Calu3 (cell line): Measurements from ENCODE around the gene MVD. TPM values are rescaled to one million over a fixed set of nuclear protein-coding genes. Genes with fewer than 3 reads are reported as not detected.
"Not testable (repeated sequence)": the region's sequence is repeated elsewhere in the genome, so short reads cannot be mapped to it uniquely, and the experiment has no call there.

Experiments used
- BruUV-seq: library from RNA; stranded (reverse); fragments of 400-500 nt; replicated peaks from 2 replicates; lab custom pipeline; 2021; lab: Mats Ljungman, UMichigan
- CTCF ChIA-PET: fragments of 300-600 bp; sonication (Branson Sonifier 250); formaldehyde crosslinking; loops from one replicate; lab custom pipeline; 2022; ENCODE audit warnings: antibody characterized with exemption; lab: Charles Lee
- DNase-seq: peaks from one replicate; pipeline ENCODE4 v3.0.0; 2022
- H3K27ac Mint-ChIP-seq: one replicate; pipeline ENCODE4 v1.8.0; 2022; ENCODE audit warnings: mixed read lengths; ENCODE audit not compliant: unreplicated experiment
- H3K27me3 Mint-ChIP-seq: one replicate; pipeline ENCODE4 v1.8.0; 2022; ENCODE audit warnings: mixed read lengths; ENCODE audit not compliant: unreplicated experiment
- H3K36me3 Mint-ChIP-seq: one replicate; pipeline ENCODE4 v1.8.0; 2022; ENCODE audit warnings: mild to moderate bottlenecking, moderate library complexity, mixed read lengths; ENCODE audit not compliant: insufficient read depth, unreplicated experiment
- H3K4me1 Mint-ChIP-seq: one replicate; pipeline ENCODE4 v1.8.0; 2022; ENCODE audit warnings: mild to moderate bottlenecking, low read depth, mixed read lengths; ENCODE audit not compliant: unreplicated experiment
- H3K4me3 Mint-ChIP-seq: one replicate; pipeline ENCODE4 v1.8.0; 2022; ENCODE audit warnings: mild to moderate bottlenecking, low read depth, moderate library complexity, mixed read lengths; ENCODE audit not compliant: unreplicated experiment
- H3K9me3 Mint-ChIP-seq: one replicate; pipeline ENCODE4 v1.8.0; 2022; ENCODE audit warnings: low read depth, mixed read lengths; ENCODE audit not compliant: unreplicated experiment
- CTCF ChIP-seq: fragments of 200-600 bp; IDR thresholded peaks from one replicate; pipeline ENCODE4 v1.8.0; 2022; ENCODE audit warnings: antibody characterized with exemption; ENCODE audit not compliant: unreplicated experiment
- intact Hi-C: fragments of 100-400 bp; cut with micrococcal nuclease; formaldehyde crosslinking; loops from one replicate; pipeline ENCODE4 v1.10.0; 2022; ENCODE audit not compliant: unreplicated experiment
- total RNA-seq: library from RNA; stranded (reverse); gene quantifications from 2 replicates; pipeline ENCODE4 v1.2.3, GENCODE V29; 2022

The MVD gene
- total RNA-seq, 1 experiment from 2014 or later = 152 TPM

- no peak for DNase-seq
- intact Hi-C loops = no loop called here
- no peak for TF ChIP-seq CTCF
- Mint-ChIP-seq H3K36me3 (peaks cover 34% of the 10 kb centered on the region), H3K27me3 (no peaks in the 10 kb centered on the region), H3K27ac (no peak overlapping the region), H3K4me1 (no peaks in the 10 kb centered on the region), H3K9me3 (no peaks in the 10 kb centered on the region), H3K4me3 (no peak overlapping the region)
- CTCF ChIA-PET = no interaction called here
- BruUV-seq = no TSS peak
Observed at GRCh38 chr16:88673716-88674379, 11.0 kb upstream of the MVD start.

- H3K36me3 Mint-ChIP-seq = peaks cover 33% of the 10 kb centered on the region
- CTCF ChIA-PET = interaction anchor here (0.7 to 0.8 kb wide), 2 partner anchors 10 to 257 kb away, joined by 4 to 6 read pairs; partner anchors contain the start of gene MVD
- intact Hi-C loops = no loop called here
- H3K9me3 Mint-ChIP-seq = no peaks in the 10 kb centered on the region
- no peak for DNase-seq
- no TSS peak for BruUV-seq
- TF ChIP-seq CTCF = no peak
- no peak overlapping the region for H3K4me3 Mint-ChIP-seq
- no peaks in the 10 kb centered on the region for H3K4me1 Mint-ChIP-seq
- H3K27me3 Mint-ChIP-seq = no peaks in the 10 kb centered on the region
- no peak overlapping the region for H3K27ac Mint-ChIP-seq
Observed at GRCh38 chr16:88672776-88673175, 9.9 kb upstream of the MVD start.

- H3K4me1 Mint-ChIP-seq = no peaks in the 10 kb centered on the region
- H3K27me3 Mint-ChIP-seq = no peaks in the 10 kb centered on the region
- H3K9me3 Mint-ChIP-seq = no peaks in the 10 kb centered on the region
- BruUV-seq = no TSS peak
- intact Hi-C loops = no loop called here
- CTCF ChIA-PET = interaction anchor here (0.6 to 0.8 kb wide), 2 partner anchors 12 to 14 kb away, joined by 3 to 4 read pairs; no protein-coding TSS in a partner anchor
- TF ChIP-seq CTCF = no peak
- peaks cover 38% of the 10 kb centered on the region for H3K36me3 Mint-ChIP-seq
- H3K27ac Mint-ChIP-seq = no peak overlapping the region
- no peak overlapping the region for H3K4me3 Mint-ChIP-seq
- DNase-seq = no peak
Observed at GRCh38 chr16:88671806-88672205, 8.9 kb upstream of the MVD start.

- H3K27ac Mint-ChIP-seq = no peak overlapping the region
- H3K4me1 Mint-ChIP-seq = no peaks in the 10 kb centered on the region
Observed at GRCh38 chr16:88669980-88670379, 7.1 kb upstream of the MVD start.

GRCh38 chr16:88669493-88669892 is 6.6 kb upstream of the MVD start:
- DNase-seq, H3K4me3 Mint-ChIP-seq, H3K27me3 Mint-ChIP-seq, intact Hi-C loops, H3K4me1 Mint-ChIP-seq, H3K9me3 Mint-ChIP-seq, H3K27ac Mint-ChIP-seq, BruUV-seq: not testable (repeated sequence)
- H3K36me3 Mint-ChIP-seq = peaks cover 36% of the 10 kb centered on the region
- CTCF ChIA-PET = interaction anchor here (0.6 kb wide), 1 partner anchor 330 kb away, joined by 3 read pairs; no protein-coding TSS in a partner anchor

More at GRCh38 chr16:88669980-88670379, 7.1 kb upstream of the MVD start:
- Mint-ChIP-seq H3K4me3 (no peak overlapping the region), H3K36me3 (peaks cover 37% of the 10 kb centered on the region), H3K9me3 (no peaks in the 10 kb centered on the region), H3K27me3 (no peaks in the 10 kb centered on the region)
- no peak for DNase-seq
- TF ChIP-seq CTCF = no peak
- no TSS peak for BruUV-seq
- CTCF ChIA-PET = no interaction called here
- intact Hi-C loops = no loop called here
